HG02852 (cell line): Measurements from ENCODE around the gene BANF1.
A peak's percentile ranks its signal among the peaks of the same experiment; 100 is the strongest.

Experiments
- ATAC-seq: cut with Tn5 transposase; IDR thresholded peaks from one replicate; pipeline ENCODE4 v1.9.1; 2021; ENCODE audit warnings: mild to moderate bottlenecking, moderate library complexity; ENCODE audit not compliant: unreplicated experiment

Gene BANF1

GRCh38 chr11:66036334-66036710, 34.0 kb downstream of the BANF1 start:
- no peak for ATAC-seq

- ATAC-seq = no peak
These were observed 35.0 kb downstream of the BANF1 start for GRCh38 chr11:66037327-66037726.

DNA sequence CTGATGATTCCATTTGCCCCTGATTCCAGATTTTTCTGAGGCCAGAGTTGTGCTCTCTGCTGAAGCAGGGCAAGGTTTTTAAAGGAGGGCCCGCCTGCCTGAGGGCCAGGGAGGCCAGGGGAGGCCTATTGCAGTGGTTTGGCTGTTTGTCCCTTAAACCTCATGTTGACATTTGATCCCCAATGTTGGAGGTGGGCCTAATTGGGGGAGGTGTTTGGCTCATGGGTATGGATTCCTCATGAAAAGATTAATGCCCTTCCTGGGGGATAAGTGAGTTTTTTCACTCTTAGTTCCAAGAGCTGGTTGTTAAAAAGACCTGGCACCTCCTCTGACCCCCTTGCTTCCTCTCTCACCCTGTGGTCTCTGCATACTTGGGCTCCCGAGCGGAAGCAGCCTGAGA, 37.5 kb downstream of the BANF1 start:
- no peak for ATAC-seq

DNA sequence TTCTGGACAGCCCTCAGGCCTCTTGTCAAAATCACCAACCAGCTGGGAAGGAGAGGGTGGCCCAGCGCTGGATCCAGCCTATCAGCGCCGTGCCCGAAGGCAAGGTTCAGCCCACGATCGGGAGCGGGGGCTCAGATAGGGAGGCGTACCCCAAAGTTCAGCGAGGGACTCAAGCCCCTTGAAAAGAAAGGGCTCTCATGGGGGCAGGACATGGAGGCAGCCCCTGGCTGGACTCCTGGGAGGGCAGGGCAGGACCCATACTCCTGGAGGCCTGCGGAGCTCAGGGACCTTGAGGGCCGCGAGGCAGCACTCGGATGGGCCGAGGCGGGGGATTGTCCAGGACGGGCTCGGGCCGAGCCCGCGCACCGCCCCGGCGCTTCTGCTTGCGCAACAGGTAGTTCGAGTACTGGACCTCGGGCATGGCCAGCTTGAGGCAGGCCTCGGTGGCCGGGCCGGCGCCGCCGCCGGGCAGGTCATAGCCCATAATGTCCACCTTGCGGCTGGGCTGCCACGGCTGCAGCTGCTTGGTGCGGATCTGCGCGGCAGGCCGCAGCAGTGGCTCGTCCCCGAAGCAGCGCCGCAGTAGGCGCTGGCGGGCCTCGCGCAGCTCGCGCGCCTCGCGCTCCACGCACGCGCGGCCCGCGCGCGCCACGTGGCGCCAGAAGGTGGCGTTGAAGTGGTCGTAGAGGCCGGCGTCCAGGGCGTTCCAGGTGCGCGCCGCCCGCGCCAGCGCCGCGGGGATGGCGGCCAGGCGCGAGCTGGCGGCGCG, 40.1 kb downstream of the BANF1 start:
- no peak for ATAC-seq

- ATAC-seq = no peak
These were observed 40.9 kb downstream of the BANF1 start for GRCh38 chr11:66042996-66043906.

DNA sequence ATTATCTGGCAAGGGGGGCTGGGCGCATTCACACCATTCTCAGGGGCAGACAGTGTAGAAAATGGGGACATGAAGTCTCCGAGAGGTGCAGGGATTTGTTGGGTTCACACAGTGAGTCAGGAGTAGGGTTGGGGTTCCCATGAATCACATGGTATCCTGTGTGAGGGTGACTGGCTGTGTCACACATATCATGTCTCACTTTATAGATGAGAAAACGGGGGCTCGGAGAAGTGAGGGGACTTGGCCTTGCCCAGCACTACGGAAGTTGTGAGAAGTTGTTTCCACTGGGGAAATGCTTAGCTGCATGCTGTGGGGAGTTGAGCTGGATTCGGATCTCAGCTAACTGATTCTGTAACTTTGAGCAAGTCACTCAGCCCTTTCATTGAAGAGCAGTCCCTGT, 42.5 kb downstream of the BANF1 start:
- ATAC-seq = no peak

DNA sequence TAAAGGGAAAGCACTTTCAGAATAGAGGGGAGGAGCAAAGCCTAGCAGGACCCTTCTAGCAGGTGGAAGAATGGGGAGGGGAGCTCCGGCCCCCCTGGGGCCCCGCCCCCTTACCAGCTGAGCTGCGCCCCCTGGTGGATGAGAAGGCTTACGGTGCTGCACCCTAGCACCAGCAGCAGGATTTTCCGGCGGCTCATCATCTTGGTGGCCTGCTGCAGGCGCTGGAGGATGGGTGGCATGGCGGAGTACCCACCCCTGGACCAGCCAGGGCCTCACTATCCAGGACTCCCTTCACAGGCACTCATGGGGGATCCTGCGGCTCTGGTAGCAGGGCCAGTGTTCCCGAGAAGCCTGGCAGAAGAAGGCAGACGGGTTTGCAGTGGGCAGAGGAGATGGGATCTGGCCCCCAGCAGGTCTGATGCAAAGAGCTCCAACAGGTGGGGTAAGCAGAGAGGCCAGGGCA, 42.9 kb downstream of the BANF1 start:
- ATAC-seq = peak; percentile 48

DNA sequence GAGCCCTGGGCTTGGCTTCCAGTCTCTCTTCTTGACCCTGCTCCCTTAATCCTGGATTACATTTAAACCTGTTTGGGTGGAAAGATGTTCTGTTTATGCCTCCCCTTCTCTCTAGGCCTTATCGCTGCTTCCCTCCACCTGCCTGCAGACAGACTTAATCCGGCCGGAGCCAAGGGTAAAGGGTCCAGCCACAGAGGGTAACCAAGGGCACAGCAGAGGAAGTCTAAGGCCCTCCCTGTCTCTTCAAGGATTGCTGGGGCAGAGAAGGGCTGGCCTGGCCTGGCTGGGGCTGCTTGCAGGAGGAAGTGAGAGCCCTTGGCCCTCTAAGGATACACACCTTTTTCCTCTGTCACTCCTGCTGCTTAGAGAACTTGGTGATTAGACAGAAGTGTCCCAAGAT, 44.6 kb downstream of the BANF1 start:
- no peak for ATAC-seq

GRCh38 chr11:66047541-66048365, 45.5 kb downstream of the BANF1 start:
- no peak for ATAC-seq

DNA sequence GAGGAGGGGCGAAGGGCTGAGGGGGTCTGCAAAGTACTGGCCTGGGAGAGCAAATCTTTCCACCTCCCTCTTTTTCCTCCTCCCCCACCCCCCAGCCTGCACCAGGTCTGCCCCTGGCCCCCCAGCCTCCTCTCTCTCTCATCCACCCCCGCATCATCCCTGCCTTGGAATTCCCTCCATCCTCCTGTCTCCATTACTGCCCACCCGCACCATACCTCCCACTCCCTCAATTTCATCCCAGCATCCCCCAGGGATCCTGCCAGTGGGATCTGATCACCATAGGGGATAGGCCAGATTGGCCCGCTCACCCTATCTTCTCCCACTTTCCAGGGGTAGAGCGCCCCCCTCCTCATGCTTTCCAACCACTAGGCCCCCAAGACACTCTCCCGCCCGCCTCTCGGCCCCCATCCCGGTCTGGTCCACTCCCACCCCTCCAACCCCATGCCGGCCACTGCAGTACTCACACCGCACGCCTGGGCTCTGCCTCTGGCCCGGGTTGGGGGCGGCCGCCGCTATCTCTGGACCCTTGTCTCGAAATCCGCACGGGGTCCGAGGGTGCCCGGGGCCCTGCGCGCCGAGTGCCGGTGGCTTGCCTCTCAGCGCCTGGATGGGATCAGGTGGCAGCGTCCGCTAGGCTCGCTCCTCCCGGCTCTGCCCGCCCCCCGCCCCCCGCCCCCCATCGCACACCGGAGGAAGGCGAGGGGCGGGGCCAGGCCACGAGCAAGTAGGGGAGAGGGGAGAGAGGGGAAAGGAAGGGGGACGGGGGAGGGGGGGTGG, 46.4 kb downstream of the BANF1 start, which contains the start of gene GAL3ST3:
Gene GAL3ST3 (minus strand): TSS at position 615 of the 777 bp plus-strand sequence. CDS start 3,746 bp downstream, outside the sequence.
- ATAC-seq = no peak

DNA sequence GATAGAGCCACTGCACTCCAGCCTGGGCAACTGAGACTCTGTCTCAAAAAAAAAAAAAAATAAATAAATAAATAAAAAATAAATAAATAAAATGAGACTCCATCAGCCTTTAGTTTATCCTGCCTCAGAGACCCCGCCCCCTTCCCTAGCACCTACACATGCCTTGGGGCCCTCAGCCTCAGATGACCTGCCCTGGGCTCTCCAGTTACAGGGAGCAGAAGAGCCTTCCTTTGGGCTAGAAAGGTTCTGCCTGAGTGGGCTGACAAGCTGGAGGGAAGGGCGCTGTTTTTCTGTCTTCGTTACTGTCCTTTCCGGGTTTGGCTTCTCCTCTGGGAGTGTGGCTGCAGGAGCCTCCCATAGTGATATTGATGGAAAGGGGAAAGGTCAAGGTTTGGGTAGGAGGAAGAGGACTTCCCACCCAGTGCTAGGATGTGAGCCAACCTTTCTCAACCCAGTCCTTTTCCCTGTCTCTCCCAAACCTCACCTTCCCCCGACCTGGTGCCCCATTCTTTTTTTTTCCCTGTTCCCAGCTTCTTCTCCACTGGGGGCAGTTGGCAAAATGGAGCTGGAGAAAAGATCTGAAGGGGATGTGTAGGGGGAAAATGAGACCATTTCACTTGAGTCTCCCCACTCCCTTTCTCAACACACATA, 48.4 kb downstream of the BANF1 start:
- ATAC-seq = no peak

DNA sequence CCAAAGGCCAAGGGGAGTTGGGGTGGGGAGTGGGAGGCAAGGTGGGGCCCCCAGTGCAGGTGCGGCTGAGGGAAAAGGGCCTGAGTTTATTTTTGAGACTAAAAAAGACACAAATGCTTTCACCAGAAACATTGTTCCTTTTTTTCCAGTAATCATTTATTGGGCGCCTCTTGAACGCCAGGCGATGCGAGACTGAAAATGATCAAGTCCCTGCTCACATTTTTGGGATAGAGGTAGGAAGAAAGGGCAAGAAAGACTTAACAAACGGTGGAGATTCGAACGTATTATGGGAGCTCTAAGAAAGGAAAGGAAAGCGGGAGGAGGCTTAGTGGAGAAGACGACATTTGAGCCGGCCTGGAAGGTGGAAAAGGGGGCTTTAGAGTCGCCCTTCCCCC, 49.1 kb downstream of the BANF1 start:
- no peak for ATAC-seq

DNA sequence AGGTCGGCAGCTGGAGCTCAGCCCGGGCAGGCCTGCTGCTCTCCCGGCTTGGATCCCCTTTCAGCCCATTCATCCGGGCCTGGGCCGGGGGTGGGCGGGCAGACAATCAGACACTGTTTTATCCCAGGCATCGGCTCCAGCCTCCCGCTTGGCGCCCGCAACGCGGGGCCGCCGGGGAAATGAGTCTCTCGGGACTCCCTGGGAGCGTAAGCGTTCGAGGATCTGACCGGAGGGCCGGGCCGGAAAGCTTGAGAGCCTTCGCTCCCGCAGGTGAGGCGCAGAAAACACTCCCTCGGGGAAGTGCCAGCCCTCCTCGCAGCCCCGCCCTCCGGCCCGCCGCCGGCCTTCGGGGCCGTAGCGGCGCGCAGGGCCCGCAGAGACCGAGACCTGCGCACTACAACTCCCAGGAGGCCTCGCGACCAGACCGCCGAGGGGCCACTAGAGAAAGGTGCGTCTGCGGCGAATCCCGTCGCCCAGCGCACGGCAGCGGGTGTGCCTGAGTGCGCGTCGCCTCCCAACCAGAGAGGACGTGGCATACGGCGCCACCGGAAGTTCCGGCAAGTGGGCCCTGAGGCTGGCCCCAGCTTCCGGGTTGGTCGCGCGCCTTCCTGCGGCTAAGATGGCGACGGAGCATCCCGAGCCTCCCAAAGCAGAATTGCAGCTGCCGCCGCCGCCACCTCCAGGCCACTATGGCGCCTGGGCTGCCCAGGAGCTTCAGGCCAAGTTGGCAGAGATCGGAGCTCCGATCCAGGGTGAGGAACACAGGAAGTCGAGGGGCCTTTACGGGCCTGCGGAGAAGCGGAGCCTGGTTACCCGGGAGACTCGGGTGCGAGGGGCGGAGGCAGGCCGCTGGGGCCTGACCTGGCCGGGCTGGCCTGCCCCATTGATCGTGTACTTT, 49.7 kb downstream of the BANF1 start, which contains the start of gene SF3B2:
Gene SF3B2 (plus strand): TSS at position 599 of the 898 bp plus-strand sequence. CDS start 21 bp downstream, at position 620.
- peak; percentile 93 for ATAC-seq

GRCh38 chr11:66052664-66052982, 50.3 kb downstream of the BANF1 start:
- ATAC-seq = no peak
